ENCODE results near the gene UGDH.

GRCh38 chr4:39498727-39499020, 28.6 kb downstream of the UGDH start:
- no peak for TF ChIP-seq ELK1 (IDR thresholded peaks at IDR 0.05; ENCODE audit: low read depth, low read length)
- TF ChIP-seq REST (IDR thresholded peaks at IDR 0.05), result no peak
- no peak for TF ChIP-seq CTCF (IDR thresholded peaks at IDR 0.05)
- TF ChIP-seq SMC3 (IDR thresholded peaks at IDR 0.05), result no peak
- TF ChIP-seq POLR2A (IDR thresholded peaks at IDR 0.05; ENCODE audit: low read length), result no peak
- no peak for TF ChIP-seq ZFP36 (IDR thresholded peaks at IDR 0.05; ENCODE audit: borderline replicate concordance, partially characterized antibody)
- no peak for TF ChIP-seq E2F6 (IDR thresholded peaks at IDR 0.05; ENCODE audit: borderline replicate concordance, low read depth)
- no peak for TF ChIP-seq MAFK (IDR thresholded peaks at IDR 0.05; ENCODE audit: partially characterized antibody)
- TF ChIP-seq JUN (IDR thresholded peaks at IDR 0.05), result no peak
- TF ChIP-seq NR3C1 (IDR thresholded peaks at IDR 0.05), result no peak
- no peak for TF ChIP-seq MYC (IDR thresholded peaks at IDR 0.05; ENCODE audit: borderline replicate concordance, low read length)
- no peak for TF ChIP-seq BHLHE40 (IDR thresholded peaks at IDR 0.05; ENCODE audit: low read depth, low read length)
- TF ChIP-seq HDAC2 (IDR thresholded peaks at IDR 0.05), result no peak
- TF ChIP-seq BCL3 (IDR thresholded peaks at IDR 0.05), result no peak
